CD4-positive, alpha-beta T cell treated with Interleukin-12 subunit alpha and Interleukin-12 subunit beta, for 1 hour (primary cell): ENCODE data around the gene KIRREL3.

Experiments used
- DNase-seq: peaks from one replicate; pipeline ENCODE4 v3.0.0-alpha.2; 2020

Gene KIRREL3

DNA sequence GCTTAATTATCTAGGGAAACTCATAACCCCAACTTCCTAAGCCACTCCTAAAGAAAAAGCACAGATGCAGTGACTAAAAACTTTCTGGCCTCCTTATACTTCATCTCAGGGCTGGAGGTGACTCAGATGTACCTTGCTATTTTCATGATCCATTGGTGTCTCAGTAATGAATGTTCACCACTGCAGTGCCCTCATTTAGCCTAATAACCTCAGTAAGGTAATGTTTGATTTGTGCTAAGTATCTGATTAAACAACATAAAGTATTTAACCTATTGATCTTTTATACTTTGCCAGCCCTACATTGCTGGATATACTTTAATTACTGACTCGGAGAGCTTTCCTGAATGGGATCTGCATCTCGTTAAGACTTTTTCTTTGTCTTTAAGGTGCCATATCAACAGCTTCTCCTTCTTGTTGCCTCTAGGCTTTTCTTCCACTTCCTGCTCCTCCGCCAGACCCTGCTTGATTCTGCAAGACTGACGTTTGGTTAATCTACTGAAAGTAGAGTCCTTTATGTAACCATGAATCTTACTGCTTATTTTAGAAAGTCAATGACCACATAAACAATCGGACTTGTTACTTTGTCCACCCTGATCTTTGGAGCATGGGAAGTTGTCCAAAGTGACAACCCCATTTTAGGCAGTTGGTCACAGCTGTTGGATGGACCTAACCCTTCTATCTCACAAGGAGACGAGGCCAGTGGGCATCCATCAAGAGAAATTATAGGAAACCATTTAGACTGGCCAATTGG, 342.1 kb downstream of the KIRREL3 start:
- no peak for DNase-seq

DNA sequence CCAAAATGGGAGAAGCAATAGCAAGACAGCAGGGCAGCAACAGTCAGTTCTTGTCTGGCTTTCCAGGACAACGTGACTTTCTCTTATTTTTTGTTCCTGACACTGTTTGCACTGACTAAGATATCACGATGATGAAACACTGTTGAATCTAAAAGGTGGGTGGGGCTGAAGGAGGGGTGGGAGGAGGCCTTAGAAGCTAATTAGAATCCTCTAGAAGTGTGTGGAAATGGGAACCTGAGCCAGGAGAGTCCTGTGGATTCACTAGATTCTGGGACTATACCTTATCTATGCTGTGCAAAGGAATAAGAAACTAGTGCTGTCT, 344.8 kb downstream of the KIRREL3 start:
- DNase-seq: no peak

DNA sequence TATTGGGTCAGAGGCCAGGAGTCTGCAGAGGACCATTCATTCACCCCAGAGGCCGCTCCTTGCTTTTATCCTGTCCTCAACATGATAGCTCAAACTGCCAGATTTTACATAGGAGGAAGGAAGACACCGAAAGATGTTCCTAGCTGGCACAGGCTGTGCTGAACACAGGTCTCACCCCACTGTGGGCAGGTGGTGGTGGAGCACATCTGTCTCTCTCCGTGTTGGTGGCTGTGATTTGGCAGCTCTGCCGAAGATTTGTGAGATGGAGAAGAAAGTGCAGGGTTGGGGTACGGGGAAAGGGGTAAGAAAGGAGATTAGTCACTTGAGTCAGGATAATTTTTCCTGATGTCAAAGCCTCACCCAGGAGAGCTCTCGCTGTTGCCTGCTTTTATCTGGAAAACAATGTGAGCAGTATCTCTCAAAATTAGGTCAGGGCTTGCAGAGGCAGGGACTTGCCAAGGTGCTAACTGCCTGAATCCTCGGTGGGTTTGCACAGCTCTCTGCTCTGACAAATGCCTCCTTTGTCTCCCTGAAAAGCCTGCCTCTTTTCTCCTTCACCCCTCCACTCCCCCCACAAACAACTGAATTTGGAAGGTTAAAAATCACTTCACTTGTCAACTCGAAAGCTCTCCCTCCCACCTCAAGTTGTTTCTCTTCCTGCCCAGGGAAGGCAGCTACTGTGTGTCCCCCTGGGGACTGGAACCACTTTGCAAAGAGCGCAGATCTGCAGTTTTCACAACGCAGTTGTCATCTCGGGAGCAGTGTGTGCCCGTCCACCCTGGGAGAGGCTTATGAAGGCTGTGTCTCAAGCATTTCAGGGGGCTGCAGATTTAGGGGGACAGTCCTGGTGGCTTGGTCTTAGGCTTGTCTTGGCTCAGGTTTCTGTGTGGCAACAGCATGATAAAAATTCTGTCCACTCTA, 345.4 kb downstream of the KIRREL3 start:
- DNase-seq: no peak

DNA sequence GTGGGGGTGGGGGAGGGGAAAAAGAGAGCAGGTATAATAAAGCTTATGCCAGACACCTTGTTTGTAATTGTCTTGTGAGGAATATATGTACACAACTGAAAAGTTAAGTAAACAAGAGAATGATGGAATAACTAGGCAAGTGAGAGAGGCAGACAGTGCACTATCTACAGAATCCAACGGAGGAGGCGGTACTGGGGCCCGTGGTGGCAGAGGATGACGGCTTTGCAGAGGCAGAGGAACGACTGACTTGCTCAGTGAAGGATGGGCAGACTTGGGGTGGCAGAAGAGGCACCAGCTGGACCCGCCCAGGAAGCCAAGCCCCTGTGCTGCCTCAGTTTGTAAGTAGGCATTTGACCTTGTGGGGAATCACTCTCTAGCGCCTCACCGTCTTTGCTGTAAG, 347.5 kb downstream of the KIRREL3 start:
- no peak for DNase-seq

DNA sequence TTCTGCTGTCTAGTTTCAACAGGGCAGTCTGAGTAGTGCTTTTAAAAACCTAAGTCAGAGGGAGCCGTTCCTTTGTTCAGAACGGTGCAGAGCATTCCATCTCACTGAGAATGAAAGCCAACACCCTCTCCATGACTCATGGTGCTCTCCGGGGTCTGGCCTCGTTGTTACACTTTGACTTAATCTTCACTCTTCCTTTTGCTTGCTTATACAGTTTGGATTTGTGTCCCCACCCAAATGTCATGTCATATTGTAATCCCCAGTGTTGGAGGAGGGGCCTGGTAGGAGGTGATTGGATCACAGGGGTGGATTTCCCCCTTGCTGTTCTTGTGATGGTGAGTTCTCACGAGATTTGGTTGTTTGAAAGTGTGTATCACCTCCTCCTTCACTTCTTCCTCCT, 352.8 kb downstream of the KIRREL3 start:
- DNase-seq: no peak

DNA sequence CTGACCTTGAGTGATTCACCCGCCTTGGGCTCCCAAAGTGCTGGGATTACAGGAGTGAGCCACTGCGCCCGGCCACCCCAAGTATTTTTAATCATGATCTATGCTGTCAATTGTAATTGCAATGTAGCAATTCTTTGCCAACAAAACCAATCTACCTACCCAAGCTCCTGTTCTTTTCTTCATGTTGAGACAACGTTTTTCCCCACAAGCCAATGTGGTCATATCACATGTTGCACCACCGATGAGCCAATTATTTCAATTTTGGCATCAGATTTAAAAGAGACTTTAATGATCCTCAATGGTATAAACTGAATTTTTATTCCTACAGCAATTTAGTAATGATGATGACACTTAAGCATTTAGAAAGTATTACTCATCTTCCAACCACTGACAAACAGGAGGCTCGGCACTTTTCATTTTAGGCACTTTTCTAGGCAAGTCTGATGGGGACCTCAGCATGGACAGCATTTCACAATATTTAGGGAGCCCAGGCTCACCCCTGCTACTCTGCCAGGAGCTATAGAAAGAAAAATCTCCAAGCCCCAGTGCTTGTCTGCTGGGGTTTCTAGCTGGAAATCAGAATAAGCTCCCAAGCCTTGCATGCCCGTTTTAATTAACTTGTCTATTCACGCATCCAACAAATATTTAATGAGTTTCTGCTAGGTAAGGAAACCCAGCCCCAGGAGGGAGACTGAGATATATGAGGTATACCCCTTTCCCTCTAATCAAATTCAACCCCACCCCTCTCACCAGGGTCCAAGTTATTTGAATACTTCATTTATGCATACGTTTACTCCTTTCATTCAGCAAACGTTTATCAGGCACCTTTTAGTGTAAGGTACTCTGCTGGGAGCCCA, 353.6 kb downstream of the KIRREL3 start:
- no peak for DNase-seq

DNA sequence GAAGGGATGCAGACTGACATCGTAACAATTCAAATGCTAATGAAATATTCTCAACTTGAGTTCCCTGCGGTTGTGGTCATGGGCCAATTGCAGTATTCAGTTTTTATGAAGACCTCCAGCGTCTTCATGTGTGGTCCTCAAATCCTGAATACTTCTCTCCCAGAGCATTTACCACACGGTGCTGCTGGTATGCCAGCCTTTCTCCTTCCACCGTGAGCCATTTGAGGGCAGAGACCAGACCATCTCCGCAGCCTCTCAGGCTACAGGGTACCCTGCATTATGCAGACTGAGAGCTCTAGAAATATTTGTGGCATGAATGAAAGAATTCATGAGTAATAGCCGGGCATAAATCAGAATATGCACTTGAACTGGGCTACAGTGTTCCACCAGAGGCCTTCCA, 355.4 kb downstream of the KIRREL3 start:
- DNase-seq: no peak

DNA sequence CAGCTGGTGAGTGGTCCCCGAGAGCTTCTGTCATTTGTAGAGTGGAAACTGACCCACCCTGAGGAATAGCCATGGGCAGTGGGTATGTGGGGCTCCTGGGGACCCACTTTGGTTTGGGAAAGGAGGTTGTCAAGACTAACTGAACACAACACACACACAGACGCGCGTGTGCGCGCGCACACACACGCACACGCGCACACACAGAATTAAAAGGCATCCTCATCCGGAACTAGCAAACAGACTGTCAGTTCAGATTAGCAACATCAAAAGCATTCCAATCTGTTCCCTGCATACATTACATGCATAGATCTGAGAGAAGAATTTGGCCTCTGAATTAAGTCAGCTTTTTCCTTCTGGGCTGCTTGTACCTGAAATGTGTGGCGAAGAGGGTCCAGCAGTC, 360.4 kb downstream of the KIRREL3 start:
- no peak for DNase-seq

DNA sequence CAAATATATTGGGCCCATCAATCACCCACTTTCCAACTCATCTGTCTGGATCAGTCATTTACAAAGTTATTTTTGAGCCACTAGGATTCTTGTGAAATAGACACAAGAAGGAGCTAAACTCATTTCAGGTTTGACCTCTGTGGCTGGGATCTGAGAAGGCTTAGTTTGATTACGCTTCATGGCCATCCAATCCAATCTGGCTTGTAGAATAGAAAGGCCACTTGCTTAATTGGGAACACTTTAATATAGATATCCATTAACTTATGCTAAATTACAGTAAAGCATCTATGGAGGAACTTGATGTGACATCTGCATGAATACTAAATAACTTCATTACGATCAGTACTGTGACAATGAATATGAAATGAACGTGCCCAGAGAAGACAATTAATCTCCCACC, 360.9 kb downstream of the KIRREL3 start:
- no peak for DNase-seq

DNA sequence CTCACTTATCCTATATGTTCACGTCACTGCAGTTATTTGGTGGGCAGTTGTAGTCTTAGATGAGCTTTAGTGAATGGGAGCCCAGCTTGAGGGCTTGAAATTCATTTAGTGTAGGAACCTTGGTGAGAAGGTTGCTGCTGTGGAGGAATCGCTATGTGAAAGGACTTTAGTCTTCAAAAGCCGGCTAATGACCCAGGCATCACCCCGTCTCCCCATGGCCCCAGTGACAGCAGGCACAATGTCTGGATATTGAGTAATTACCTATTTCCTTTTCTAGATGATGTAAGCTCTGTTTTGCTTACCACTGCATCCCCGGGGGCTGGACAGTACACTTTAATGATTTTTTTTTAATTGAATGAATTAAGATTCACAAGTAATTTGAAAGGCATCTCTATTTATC, 361.9 kb downstream of the KIRREL3 start:
- no peak for DNase-seq

DNA sequence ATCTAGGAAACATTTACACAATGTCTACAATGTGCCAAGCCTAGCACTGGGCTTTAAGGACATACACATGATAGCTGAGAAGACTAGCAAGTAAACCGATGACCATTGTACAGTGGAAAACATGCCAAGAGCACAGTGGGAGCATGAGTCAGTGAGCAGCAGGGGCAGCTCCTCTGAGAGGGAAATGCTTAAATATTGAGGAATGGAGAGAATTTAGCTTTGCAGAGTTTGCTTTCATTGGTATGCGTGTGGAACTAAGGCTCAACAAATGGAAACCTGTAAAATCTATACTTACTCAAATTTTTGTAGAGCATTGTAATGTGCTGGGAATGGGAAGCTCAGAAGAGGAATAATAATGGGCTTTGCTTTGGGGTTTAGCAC, 362.8 kb downstream of the KIRREL3 start:
- DNase-seq: no peak

DNA sequence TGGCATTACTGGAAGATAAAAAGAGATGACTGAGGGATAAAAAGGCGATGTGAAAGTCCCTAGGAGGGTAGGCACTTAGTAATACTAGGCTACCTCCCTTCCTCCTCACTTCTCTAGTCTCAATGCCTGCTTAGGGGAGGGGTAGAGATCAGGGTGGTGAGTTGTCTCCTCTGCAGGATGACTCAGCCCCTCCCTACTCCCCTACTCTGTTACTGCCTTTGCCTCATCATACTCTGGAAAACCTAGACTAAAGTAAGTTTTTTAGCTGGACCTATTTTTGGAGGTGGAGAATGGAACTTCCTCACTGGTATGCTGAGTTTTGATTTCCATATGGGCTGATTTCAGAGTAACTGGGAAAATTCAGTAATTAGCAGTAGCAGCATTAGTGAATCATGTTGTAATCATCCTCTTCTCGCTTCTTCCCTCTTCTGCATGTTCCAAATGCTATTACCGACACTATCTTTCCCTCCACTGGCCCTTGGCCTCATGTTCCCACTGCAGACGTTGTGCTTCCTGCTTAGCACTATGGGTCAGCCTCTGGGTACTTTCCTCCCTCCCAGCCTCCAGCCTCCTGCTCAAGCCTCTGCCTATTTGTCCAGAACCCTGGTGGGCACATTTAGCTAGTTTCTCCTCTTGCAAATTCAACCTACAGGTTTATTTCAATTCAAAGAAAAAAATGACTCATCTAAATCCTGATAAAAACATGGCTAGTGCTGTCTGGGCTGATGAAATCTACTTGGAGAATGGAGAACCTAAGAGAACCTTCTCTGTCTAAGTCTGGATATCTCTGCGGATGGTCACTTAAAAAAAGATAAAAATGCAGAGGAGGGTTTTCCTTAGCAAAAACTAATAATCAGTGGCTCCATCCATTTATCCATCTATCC, 363.4 kb downstream of the KIRREL3 start:
- no peak for DNase-seq

DNA sequence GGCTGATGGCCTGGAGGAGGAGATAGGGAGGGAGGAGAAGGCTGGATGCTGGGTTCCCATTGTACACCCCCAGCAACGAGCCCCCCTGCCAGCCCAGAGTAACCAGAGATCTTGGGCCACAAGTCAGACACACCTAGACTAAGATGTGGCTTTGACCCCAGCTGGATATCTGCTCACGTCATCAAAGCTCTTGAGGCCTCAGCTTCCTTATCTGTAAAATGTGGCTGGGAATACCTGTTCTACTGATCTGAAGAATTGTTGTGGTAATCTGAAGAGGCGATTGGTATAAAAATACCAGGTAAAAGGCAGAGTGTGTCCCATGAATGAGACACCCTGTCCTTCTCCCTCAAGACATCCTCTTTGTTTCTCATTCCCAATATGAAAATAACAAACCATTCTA, 365.1 kb downstream of the KIRREL3 start:
- DNase-seq: no peak

DNA sequence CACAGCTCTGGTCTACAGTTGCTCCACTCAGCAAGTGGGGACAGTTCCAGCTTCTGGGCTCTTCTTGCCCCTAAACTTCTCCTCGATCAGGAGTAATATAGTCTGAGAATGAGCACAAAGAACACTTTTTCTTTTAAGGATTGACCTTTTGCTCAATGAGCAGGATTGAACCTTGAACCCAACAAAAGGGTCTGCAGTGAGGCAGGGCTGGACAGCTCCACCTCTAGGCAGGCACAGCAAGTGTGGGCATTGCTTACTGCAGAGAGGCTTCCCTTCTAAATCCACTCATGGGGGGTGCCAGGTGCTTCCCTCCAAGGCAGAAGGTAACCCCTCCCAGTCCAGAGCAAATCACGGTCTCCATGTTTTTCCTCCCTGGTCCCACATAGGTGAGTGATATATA, 365.6 kb downstream of the KIRREL3 start:
- no peak for DNase-seq

DNA sequence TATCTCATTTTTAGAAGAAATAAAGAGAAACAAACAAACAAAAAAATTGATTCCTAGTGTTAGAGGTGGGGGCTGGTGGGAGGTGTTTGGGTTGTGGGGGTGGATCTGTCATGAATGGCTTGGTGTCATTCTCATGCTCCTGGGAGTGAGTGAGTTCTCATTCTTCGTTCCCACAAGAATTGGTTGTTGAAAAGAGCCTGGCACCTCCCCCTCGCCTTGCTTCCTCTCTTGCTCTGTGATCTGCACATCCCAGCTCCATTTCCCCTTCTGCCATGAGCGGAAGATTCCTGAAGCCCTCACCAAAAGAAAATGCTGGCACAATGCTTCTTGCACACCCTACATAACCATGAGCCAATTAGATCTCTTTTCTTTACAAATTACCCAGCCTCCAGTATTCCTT, 367.2 kb downstream of the KIRREL3 start:
- no peak for DNase-seq

DNA sequence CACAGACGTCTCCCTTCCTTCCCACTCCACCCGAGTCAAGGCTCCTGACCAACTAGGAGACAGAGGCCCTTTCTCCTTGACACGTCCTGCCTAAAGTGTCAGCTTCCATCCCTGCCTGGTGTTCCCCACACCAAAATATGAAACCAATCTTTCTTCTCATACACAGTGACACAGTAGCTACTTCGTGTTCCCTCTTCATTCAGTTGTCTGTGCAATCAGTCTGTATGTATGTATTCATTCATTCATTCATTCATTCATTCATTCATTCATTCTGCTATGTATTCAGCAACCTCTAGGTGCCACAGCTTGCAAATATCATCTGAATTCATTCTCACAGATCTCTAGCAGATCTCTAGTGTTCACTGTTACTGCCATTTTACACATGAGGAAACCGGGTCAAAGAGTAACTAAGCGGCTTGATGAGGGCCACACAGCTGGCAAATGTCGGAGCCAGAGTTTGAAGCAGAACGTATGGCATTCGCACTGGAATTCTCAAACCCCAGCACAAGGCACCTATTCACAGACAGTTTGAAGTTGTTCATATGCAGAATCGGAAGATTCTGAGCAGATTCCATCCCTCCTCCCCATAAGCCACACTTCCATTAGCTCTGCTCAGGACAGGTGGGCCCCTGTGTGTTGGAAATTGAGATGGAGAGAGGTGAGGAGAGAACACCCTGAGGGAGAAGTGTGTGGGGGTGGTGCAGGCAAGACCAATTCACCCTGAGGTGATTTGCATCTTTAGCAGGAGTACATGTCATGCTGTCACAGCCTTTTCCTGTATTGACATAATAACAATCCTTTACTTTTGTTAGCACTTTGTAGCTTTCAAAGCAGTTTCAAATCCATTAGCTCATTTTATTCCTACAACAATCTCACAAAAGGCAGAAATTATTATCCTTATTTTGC, 369.4 kb downstream of the KIRREL3 start:
- DNase-seq: no peak

DNA sequence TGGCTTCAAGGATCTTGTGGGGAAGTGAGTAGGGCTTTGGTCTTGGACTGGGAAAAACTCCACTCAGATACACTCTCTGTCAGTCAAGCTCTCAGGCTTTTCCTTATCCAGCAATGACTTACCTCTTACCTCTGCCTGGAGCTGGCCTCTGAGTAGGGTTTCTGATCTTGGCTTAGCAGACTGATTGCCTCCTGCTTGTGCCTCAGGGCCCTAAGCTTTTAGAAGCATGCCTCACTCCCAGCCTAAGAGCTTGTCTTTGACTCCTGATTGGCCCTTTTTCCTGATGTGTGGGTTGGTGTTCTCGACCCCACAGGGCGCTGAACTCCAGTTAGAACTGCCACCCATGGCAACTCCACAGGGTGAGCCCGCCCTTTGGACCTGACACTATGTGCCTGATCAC, 370.1 kb downstream of the KIRREL3 start:
- DNase-seq: no peak

DNA sequence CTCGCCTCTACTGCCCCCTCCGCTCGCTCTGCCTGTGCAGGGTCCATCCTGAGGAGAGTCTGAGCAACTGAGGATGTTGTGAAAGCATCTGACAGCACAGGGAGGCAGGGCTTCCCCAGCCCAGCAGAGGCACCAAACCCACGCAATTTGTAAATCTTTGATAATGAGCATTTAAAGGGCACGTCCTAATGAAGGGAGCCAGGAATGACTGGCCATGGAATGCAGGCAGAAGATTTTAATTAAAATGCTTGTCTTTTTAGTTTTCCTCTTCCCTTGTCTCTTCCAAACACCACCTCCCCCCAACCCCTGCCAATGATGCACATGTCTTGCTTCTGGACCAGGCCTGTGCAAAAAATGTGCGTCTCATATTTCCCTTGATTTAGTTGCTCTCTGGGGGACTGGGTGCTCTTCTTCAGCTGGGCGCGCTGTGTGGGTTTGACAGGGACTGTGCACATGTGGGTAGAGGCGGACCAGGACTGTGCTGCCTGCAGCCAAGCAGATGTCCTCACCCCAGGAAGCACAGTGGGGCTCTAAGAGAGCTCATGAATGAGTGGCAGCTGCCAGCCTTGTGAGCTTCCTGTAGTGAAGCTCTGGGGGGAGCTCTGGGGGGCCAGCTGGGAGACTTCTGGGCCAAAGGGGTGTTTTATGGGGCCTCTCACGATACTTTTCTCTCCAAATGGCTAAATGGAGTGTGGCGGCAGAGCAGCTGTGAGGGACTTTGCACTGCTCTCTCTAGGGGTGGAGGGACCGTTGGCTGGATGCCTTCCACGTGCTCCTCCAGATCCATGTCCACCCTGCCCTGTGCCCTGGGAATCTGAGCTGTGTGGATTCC, 371.6 kb downstream of the KIRREL3 start:
- DNase-seq: no peak

DNA sequence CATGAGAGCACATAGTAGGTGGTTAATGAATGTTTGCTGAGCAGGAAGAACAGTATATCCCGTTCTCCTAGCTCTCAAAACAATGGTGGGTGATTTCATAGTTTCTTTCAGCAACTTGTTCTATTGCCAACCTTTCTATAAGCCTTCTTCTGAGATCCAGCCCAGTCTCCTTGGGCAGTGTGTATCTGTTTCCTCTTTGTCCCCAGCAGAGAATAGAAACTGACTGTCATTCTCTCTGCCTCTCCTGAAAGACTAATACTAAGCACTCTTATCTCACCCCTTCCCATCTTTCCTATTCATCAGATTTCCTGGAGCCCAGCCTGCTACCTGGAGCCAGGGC, 372.1 kb downstream of the KIRREL3 start:
- DNase-seq: no peak

DNA sequence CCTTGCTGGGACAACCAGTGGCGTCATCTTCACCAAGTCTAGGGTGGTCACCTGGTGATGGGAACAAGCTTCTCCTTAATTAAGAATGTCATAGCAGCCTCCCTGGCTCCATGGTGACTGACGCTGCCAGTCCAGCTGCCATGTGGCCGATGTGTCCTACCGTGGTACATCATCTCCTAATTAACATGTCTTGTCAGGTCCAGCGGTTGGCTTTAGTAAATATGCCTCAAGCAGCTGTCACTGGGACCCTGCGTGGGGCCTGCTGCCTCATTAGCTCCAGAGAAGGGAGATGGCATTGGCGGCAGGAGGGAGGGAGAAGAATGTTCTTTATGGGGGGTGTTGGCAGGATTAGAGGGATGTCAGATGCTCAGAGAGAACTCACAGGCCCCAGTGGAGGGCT, 373.1 kb downstream of the KIRREL3 start:
- no peak for DNase-seq

DNA sequence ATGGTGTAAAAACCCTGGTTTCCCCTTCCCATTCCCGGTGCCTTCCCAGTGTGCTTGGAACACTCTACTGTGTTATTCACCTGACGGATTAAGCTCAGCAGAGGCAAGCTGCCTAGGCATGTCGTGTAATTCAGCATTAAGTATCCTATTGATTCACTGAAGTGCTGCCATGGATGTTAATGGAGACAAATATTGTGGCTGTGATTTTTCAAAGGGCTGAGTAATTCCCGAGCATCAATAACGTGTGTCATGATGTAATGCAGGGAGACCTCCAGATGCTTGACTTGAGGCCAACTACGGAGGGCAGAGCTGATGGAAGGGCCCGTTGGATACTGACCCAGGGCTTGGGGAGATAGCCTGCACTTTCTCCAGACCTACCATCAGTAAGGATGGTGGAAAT, 376.1 kb downstream of the KIRREL3 start:
- no peak for DNase-seq
